Measurements from ENCODE around the gene PDGFRA.

- TF ChIP-seq, protein P1, sequence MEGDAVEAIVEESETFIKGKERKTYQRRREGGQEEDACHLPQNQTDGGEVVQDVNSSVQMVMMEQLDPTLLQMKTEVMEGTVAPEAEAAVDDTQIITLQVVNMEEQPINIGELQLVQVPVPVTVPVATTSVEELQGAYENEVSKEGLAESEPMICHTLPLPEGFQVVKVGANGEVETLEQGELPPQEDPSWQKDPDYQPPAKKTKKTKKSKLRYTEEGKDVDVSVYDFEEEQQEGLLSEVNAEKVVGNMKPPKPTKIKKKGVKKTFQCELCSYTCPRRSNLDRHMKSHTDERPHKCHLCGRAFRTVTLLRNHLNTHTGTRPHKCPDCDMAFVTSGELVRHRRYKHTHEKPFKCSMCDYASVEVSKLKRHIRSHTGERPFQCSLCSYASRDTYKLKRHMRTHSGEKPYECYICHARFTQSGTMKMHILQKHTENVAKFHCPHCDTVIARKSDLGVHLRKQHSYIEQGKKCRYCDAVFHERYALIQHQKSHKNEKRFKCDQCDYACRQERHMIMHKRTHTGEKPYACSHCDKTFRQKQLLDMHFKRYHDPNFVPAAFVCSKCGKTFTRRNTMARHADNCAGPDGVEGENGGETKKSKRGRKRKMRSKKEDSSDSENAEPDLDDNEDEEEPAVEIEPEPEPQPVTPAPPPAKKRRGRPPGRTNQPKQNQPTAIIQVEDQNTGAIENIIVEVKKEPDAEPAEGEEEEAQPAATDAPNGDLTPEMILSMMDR (IDR thresholded peaks at IDR 0.05; ENCODE audit: low read length): no peak
- no peak for TF ChIP-seq EZH2phosphoT487 (IDR thresholded peaks at IDR 0.05; ENCODE audit: low read length)
- no peak for TF ChIP-seq EZH2 (optimal IDR thresholded peaks at IDR 0.05; ENCODE audit: low read depth, low read length)
Measured at GRCh38 chr4:54237770-54238169, 8.7 kb downstream of the PDGFRA start.

Measured in MM.1S (cell line).